ENCODE measurements around the gene MAP3K7. TPM values are rescaled to one million over a fixed set of nuclear protein-coding genes. Genes with fewer than 3 reads are reported as not detected.

MAP3K7 gene
- total and polyA plus RNA-seq, 2 of the 4 experiments (the other 2 are of a cell fraction): 26.5 to 29.9 TPM

DNA sequence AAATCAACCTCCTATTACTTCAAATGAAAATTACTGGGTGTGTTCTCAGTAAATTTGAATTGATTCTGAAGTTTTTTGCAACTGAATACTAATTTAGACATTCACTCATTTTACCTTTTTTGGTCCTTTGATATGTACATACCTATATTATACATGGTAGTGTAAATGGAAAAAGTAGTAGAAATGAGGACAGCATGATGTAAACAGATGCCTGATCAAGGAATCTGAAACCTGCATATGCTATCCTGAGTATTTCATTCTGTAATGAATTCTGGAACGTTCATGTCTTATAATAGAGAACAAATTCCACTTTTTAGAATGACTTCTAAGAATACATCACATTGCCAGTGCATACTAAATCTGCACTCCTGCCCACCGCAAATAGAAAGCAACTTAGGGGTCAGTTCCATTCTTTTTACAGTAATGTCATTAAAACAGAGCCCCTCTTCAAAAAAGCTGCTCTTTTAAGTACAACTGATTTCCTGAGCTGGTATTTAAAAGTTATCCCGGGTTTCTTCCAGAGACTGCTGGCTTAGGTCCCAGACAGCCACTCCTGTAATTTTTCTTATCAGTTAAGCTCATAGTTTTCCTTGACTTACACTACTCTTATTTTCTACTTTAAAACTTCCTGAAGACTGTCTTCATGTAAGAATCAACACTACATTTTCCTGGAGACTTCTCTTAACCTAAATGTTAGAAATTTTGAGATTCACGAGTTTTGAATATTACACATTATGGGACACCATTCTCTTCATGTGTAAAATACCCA lies 48.4 kb downstream of the MAP3K7 start:
- ATAC-seq (ENCODE audit: low read depth): peak; percentile 75
- Histone ChIP-seq H2AK5ac (ENCODE audit: low read depth, low read length) (no peak overlapping the region), H3K9me1 (ENCODE audit: insufficient read depth, low read length) (no peaks in the 10 kb centered on the region), H2BK15ac (ENCODE audit: low read depth, low read length) (no peak overlapping the region), H3K36me3 (ENCODE audit: control insufficient read depth, insufficient read depth, low read length) (peaks cover 10% of the 10 kb centered on the region), H3K4ac (ENCODE audit: low read depth, low read length) (no peak overlapping the region), H4K5ac (ENCODE audit: low read depth, low read length) (no peak overlapping the region), H3K9ac (ENCODE audit: low read depth, low read length) (no peak overlapping the region), H3K23ac (ENCODE audit: low read depth, low read length) (no peak overlapping the region), H2BK20ac (ENCODE audit: low read depth, low read length) (no peak overlapping the region), H2AFZ (replicated peaks; ENCODE audit: low read length, poor library complexity) (no peak overlapping the region), H3K27me3 (ENCODE audit: control insufficient read depth, insufficient read depth, low read length) (no peaks in the 10 kb centered on the region), H4K20me1 (ENCODE audit: insufficient read depth, low read length) (no peaks in the 10 kb centered on the region), H3K14ac (replicated peaks; ENCODE audit: low read depth, low read length) (no peak overlapping the region), H3K56ac (ENCODE audit: extremely low read depth, insufficient read depth, low read length) (no peak overlapping the region), H3K4me1 (ENCODE audit: control insufficient read depth, insufficient read depth, low read length) (no peaks in the 10 kb centered on the region), H4K8ac (ENCODE audit: low read depth in 2 of 2, low read length in 2 of 2) (no peak overlapping the region), H3K9me3 (ENCODE audit: control insufficient read depth, insufficient read depth, low read length) (no peaks in the 10 kb centered on the region), H3K4me3 (ENCODE audit: insufficient read depth, low read depth, low read length) (no peak overlapping the region), H4K91ac (ENCODE audit: insufficient read depth, low read depth, low read length) (no peak overlapping the region), H3K18ac (ENCODE audit: low read depth, low read length) (no peak overlapping the region), H3K4me2 (ENCODE audit: low read depth, low read length) (no peak overlapping the region), H2BK120ac (ENCODE audit: low read depth, low read length) (no peak overlapping the region), H3K79me1 (ENCODE audit: low read depth in 1 of 2, low read length in 2 of 2) (0 out of 4 replicates have a peak, but pooled peaks cover 2 to 3% of the 10 kb centered on the region in 2 experiments), H3K27ac (ENCODE audit: insufficient read depth, low read length) (no peak overlapping the region), H2AK9ac (replicated peaks; ENCODE audit: low read depth, low read length, poor library complexity) (no peak overlapping the region), H2BK5ac (ENCODE audit: low read depth, low read length, poor library complexity, severe bottlenecking) (no peak overlapping the region)
- intact Hi-C loops (cut with micrococcal nuclease): loop anchor here (5.0 kb wide), 1 partner anchor 254 kb away; no protein-coding TSS in a partner anchor
- no TSS peak for BruUV-seq (replicated peaks)
- CTCF ChIA-PET: no interaction called here
- dilution Hi-C loops (cut with HindIII; ENCODE audit: low sequenced_read_pairs, unreplicated experiment): no loop called here
- peak; percentile 51 for DNase-seq
- no peak for TF ChIP-seq RAD21 (IDR thresholded peaks at IDR 0.05; ENCODE audit: low read length)
- TF ChIP-seq, protein P1, sequence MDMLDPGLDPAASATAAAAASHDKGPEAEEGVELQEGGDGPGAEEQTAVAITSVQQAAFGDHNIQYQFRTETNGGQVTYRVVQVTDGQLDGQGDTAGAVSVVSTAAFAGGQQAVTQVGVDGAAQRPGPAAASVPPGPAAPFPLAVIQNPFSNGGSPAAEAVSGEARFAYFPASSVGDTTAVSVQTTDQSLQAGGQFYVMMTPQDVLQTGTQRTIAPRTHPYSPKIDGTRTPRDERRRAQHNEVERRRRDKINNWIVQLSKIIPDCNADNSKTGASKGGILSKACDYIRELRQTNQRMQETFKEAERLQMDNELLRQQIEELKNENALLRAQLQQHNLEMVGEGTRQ (IDR thresholded peaks at IDR 0.05; ENCODE audit: low read depth, low read length): no peak
- TF ChIP-seq POLR2A (IDR thresholded peaks at IDR 0.05; ENCODE audit: low read depth, low read length): no peak
- no peak for TF ChIP-seq BHLHE40 (IDR thresholded peaks at IDR 0.05; ENCODE audit: low read depth, low read length)
- TF ChIP-seq MAZ (IDR thresholded peaks at IDR 0.05; ENCODE audit: borderline replicate concordance, low read depth, low read length): no peak
- no peak for TF ChIP-seq RFX5 (IDR thresholded peaks at IDR 0.05; ENCODE audit: low read depth, low read length)
- TF ChIP-seq CEBPB (IDR thresholded peaks at IDR 0.05; ENCODE audit: low read depth, low read length): no peak
- no peak for TF ChIP-seq RCOR1 (IDR thresholded peaks at IDR 0.05; ENCODE audit: insufficient replicate concordance, low read length)
- TF ChIP-seq, protein P2, sequence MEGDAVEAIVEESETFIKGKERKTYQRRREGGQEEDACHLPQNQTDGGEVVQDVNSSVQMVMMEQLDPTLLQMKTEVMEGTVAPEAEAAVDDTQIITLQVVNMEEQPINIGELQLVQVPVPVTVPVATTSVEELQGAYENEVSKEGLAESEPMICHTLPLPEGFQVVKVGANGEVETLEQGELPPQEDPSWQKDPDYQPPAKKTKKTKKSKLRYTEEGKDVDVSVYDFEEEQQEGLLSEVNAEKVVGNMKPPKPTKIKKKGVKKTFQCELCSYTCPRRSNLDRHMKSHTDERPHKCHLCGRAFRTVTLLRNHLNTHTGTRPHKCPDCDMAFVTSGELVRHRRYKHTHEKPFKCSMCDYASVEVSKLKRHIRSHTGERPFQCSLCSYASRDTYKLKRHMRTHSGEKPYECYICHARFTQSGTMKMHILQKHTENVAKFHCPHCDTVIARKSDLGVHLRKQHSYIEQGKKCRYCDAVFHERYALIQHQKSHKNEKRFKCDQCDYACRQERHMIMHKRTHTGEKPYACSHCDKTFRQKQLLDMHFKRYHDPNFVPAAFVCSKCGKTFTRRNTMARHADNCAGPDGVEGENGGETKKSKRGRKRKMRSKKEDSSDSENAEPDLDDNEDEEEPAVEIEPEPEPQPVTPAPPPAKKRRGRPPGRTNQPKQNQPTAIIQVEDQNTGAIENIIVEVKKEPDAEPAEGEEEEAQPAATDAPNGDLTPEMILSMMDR (conservative IDR thresholded peaks at IDR 0.05; ENCODE audit: low read depth, low read length): no peak
- no peak for TF ChIP-seq SMC3 (IDR thresholded peaks at IDR 0.05; ENCODE audit: low read depth, low read length)
- no peak for TF ChIP-seq MXI1 (IDR thresholded peaks at IDR 0.05; ENCODE audit: borderline replicate concordance, low read depth, low read length)
- TF ChIP-seq NFE2L2 (IDR thresholded peaks at IDR 0.05; ENCODE audit: low read depth, low read length): no peak
- no peak for TF ChIP-seq CHD1 (IDR thresholded peaks at IDR 0.05; ENCODE audit: low read depth, low read length)
- TF ChIP-seq, protein P3, sequence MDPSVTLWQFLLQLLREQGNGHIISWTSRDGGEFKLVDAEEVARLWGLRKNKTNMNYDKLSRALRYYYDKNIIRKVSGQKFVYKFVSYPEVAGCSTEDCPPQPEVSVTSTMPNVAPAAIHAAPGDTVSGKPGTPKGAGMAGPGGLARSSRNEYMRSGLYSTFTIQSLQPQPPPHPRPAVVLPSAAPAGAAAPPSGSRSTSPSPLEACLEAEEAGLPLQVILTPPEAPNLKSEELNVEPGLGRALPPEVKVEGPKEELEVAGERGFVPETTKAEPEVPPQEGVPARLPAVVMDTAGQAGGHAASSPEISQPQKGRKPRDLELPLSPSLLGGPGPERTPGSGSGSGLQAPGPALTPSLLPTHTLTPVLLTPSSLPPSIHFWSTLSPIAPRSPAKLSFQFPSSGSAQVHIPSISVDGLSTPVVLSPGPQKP (IDR thresholded peaks at IDR 0.05; ENCODE audit: borderline replicate concordance, low read depth, low read length): no peak
- no peak for TF ChIP-seq MAFK (IDR thresholded peaks at IDR 0.05; ENCODE audit: low read depth, low read length)
- TF ChIP-seq FOS (IDR thresholded peaks at IDR 0.05; ENCODE audit: low read depth, low read length): no peak
- in situ Hi-C loops (cut with MboI; ENCODE audit: low sequenced_read_pairs): no loop called here
- POLR2A ChIA-PET (ENCODE audit: unreplicated experiment): no interaction called here
- WGBS, 2 experiments (ENCODE audit: extremely low coverage in 2 of 2, insufficient read length in 1 of 2): no CpG with 5 or more reads among the region's 4 CpGs
